HL-60 (cell line): ENCODE data around the gene EGFR.

ENCODE experiments used
- DNase-seq, 2 experiments: peaks; one replicate each; pipeline ENCODE4 v3.0.0-alpha.2; 2010 to 2020; ENCODE audit warnings: low read depth in 1 of 2, low spot score in 1 of 2
- H3K27ac ChIP-seq: fragments of 250-450 bp; sonication (Bioruptor Pico); replicated peaks from 2 replicates; pipeline ENCODE4 v1.5.1; 2020; ENCODE audit warnings: mild to moderate bottlenecking, moderate library complexity
- H3K27me3 ChIP-seq: fragments of 250-450 bp; sonication (Bioruptor Pico); 2 replicates; pipeline ENCODE4 v1.5.1; 2021; ENCODE audit warnings: mild to moderate bottlenecking, moderate library complexity; ENCODE audit not compliant: insufficient read depth, poor library complexity, severe bottlenecking
- H3K4me3 ChIP-seq: replicated peaks from 2 replicates; pipeline ENCODE4 v1.5.1; 2011; ENCODE audit warnings: mild to moderate bottlenecking, control low read depth, low read length; ENCODE audit not compliant: insufficient read depth
- GABPA ChIP-seq: IDR thresholded peaks from 2 replicates; pipeline ENCODE4 v1.6.1; 2012; ENCODE audit warnings: low read depth
- POLR2AphosphoS5 ChIP-seq: IDR thresholded peaks from 2 replicates; pipeline ENCODE4 v1.6.1; 2012; ENCODE audit warnings: low read depth
- REST ChIP-seq: IDR thresholded peaks from 2 replicates; pipeline ENCODE4 v1.6.1; 2012; ENCODE audit warnings: low read depth; ENCODE audit not compliant: insufficient replicate concordance
- SPI1 ChIP-seq: IDR thresholded peaks from 2 replicates; pipeline ENCODE4 v1.6.1; 2012; ENCODE audit warnings: low read depth, mild to moderate bottlenecking, borderline replicate concordance
- TF ChIP-seq, protein P1 (sequence below): IDR thresholded peaks from one replicate; pipeline ENCODE4 v1.5.1; 2011; ENCODE audit warnings: low read length, control low read depth, inconsistent platforms; ENCODE audit not compliant: insufficient read depth

Gene EGFR

DNA sequence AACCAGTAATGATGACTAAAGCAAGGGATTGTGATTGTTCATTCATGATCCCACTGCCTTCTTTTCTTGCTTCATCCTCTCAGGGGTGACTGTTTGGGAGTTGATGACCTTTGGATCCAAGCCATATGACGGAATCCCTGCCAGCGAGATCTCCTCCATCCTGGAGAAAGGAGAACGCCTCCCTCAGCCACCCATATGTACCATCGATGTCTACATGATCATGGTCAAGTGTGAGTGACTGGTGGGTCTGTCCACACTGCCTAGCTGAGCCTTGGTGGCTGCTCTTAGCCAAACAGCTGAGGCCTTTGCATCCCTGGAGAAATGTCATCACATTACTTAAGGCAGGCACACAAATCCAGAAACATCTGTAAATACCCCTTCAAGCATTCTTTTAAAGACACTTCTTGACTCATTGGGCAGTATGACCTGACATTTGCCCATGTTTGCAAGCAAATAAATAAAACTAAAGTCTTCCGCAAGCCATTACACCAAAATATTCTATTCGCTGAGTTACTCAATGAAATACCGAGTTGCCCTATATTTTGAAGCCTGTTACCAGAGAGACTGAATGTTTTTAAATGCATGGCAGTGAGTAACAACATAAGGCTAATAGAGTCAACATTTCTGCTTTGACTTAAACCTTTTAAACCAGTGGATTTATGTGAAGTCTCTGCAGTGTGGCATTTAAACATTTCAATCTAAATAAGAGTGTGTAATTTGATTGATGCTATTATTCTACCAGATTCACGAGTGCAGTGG, 180.0 kb downstream of the EGFR start:
- DNase-seq, result no peak
- H3K4me3 ChIP-seq, result no peak overlapping the region
- no peaks in the 10 kb centered on the region for H3K27me3 ChIP-seq
- no peak for TF ChIP-seq REST
- no peak overlapping the region for H3K27ac ChIP-seq

GRCh38 chr7:55199418-55199817, 180.6 kb downstream of the EGFR start:
- TF ChIP-seq, protein P1, sequence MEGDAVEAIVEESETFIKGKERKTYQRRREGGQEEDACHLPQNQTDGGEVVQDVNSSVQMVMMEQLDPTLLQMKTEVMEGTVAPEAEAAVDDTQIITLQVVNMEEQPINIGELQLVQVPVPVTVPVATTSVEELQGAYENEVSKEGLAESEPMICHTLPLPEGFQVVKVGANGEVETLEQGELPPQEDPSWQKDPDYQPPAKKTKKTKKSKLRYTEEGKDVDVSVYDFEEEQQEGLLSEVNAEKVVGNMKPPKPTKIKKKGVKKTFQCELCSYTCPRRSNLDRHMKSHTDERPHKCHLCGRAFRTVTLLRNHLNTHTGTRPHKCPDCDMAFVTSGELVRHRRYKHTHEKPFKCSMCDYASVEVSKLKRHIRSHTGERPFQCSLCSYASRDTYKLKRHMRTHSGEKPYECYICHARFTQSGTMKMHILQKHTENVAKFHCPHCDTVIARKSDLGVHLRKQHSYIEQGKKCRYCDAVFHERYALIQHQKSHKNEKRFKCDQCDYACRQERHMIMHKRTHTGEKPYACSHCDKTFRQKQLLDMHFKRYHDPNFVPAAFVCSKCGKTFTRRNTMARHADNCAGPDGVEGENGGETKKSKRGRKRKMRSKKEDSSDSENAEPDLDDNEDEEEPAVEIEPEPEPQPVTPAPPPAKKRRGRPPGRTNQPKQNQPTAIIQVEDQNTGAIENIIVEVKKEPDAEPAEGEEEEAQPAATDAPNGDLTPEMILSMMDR, result no peak
- TF ChIP-seq POLR2AphosphoS5 (no peak), SPI1 (no peak)
- no peak for DNase-seq
- no peak overlapping the region for H3K27ac ChIP-seq

DNA sequence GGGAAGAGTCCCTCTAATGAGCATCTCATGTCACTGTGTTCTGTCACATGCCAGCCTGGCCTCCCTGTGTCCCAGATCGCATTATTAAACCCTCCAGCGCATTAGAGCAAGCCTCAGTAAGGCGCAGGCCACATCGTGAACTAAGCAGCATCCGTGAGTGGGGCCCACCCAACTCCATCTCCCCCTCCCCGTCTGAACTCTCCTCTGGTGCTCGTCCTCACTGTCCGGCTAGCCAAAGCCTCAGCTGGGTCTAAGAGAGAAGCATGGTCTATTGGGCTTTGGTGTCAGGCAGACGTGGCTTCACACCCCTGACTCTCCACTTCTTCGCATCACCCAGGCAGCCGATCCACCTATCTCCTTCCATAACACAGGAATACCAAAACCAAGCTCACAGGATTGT, 181.6 kb downstream of the EGFR start:
- TF ChIP-seq SPI1 (no peak), POLR2AphosphoS5 (no peak), REST (no peak), GABPA (no peak)
- TF ChIP-seq, protein P1, result no peak
- H3K27me3 ChIP-seq, result no peaks in the 10 kb centered on the region
- DNase-seq, result no peak
- no peak overlapping the region for H3K4me3 ChIP-seq
- no peak overlapping the region for H3K27ac ChIP-seq

More at GRCh38 chr7:55199418-55199817, 180.6 kb downstream of the EGFR start:
- Histone ChIP-seq H3K27me3 (no peaks in the 10 kb centered on the region), H3K4me3 (no peak overlapping the region)

DNA sequence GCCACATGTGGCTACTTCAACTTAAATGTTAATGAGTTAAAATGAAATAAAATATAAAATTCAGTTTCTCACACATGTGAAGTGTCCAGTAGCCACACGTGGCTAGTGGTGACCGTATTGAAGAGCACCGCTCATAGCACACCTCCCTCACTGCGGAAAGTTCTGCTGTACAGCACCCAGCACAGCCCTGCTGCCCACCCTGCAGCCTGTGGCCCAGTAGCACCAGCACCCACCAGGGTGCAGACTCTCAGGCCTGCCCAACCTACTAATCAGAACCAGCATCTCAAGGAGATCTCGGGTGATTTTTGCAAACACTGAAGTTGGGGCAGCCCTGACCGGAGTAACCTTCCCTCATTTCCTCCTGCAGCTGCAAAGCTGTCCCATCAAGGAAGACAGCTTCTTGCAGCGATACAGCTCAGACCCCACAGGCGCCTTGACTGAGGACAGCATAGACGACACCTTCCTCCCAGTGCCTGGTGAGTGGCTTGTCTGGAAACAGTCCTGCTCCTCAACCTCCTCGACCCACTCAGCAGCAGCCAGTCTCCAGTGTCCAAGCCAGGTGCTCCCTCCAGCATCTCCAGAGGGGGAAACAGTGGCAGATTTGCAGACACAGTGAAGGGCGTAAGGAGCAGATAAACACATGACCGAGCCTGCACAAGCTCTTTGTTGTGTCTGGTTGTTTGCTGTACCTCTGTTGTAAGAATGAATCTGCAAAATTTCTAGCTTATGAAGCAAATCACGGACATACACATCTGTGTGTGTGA, 183.5 kb downstream of the EGFR start:
- no peak for DNase-seq
- Histone ChIP-seq H3K27ac (no peak overlapping the region), H3K27me3 (no peaks in the 10 kb centered on the region), H3K4me3 (no peak overlapping the region)
- TF ChIP-seq GABPA (no peak), REST (no peak), POLR2AphosphoS5 (no peak), SPI1 (no peak)
- TF ChIP-seq, protein P1, result no peak
